Lower leg skin (tissue), 4 donors: Measurements from ENCODE around the gene C1QTNF12. TPM values are rescaled to one million over a fixed set of nuclear protein-coding genes. Genes with fewer than 3 reads are reported as not detected.

Source experiments
- DNase-seq, 2 donors: peaks; one replicate each; pipeline ENCODE4 v3.0.0-alpha.2; 2019; ENCODE audit warnings: low spot score in 2 of 2
- H3K4me3 ChIP-seq: fragments of 200-600 bp; sonication (generic); 2 replicates; pipeline ENCODE4 v1.5.1; 2017; ENCODE audit warnings: mild to moderate bottlenecking, low read depth; ENCODE audit not compliant: poor library complexity, severe bottlenecking
- CTCF ChIP-seq, 3 donors: fragments of 450-650 bp; IDR thresholded peaks; one replicate each; pipeline ENCODE4 v1.5.1; 2016; ENCODE audit warnings: antibody characterized with exemption in 3 of 3, mild to moderate bottlenecking in 3 of 3, moderate library complexity in 2 of 3
- POLR2A ChIP-seq, 2 donors: fragments of 450-650 bp; IDR thresholded peaks; one replicate each; pipeline ENCODE4 v1.6.1; 2016 to 2017; ENCODE audit warnings: antibody characterized with exemption in 2 of 2, mild to moderate bottlenecking in 1 of 2, moderate library complexity in 1 of 2
- WGBS, 2 donors: methylation state at CpG; one replicate each; pipeline ENCODE4 v1.1.5; 2018; 5-methylcytosine and 5-hydroxymethylcytosine counted together
- intact Hi-C: fragments of 100-400 bp; cut with DNase I; formaldehyde crosslinking; loops from one replicate; pipeline ENCODE4 v1.15.0; 2023; ENCODE audit warnings: low total_unique reads
- total RNA-seq, 4 donors: library from RNA; depleted of rRNA; stranded (reverse); fragments of >200 nt; gene quantifications; one replicate each; pipeline ENCODE4 v1.1.0, GENCODE V29; 2016

The C1QTNF12 gene
- total RNA-seq, 4 donors from 2014 or later = 0.46 to 9.8 (median 5.9) TPM; not detected in 1

- peak overlapping the region; percentile 95 for H3K4me3 ChIP-seq
- intact Hi-C loops = no loop called here
- TF ChIP-seq POLR2A (IDR thresholded peaks at IDR 0.05) (no peak), CTCF (IDR thresholded peaks at IDR 0.05) (no peak)
- no peak for DNase-seq
- 0% methylated on average over 6 to 24 of the region's 31 CpGs for WGBS, 2 donors
Observed at GRCh38 chr1:1273209-1273511, 26.6 kb upstream of the C1QTNF12 start.

GRCh38 chr1:1272341-1273208 is 26.1 kb upstream of the C1QTNF12 start:
- TF ChIP-seq POLR2A (IDR thresholded peaks at IDR 0.05) = no peak
- no peak for TF ChIP-seq CTCF (IDR thresholded peaks at IDR 0.05)
- intact Hi-C loops = no loop called here
- 25 to 41% methylated on average over 29 to 42 of the region's 43 CpGs for WGBS, 2 donors
- H3K4me3 ChIP-seq = peak overlapping the region; percentile 95
- no peak for DNase-seq

- DNase-seq = no peak
- intact Hi-C loops = no loop called here
- TF ChIP-seq CTCF (IDR thresholded peaks at IDR 0.05) (no peak), POLR2A (IDR thresholded peaks at IDR 0.05) (no peak)
- no peak overlapping the region for H3K4me3 ChIP-seq
- 52 to 60% methylated on average over 7 of the region's 7 CpGs for WGBS, 2 donors
Observed at GRCh38 chr1:1270813-1271212, 24.3 kb upstream of the C1QTNF12 start.

- 95 to 96% methylated on average over 12 to 13 of the region's 13 CpGs for WGBS, 2 donors
- TF ChIP-seq CTCF (IDR thresholded peaks at IDR 0.05) (no peak), POLR2A (IDR thresholded peaks at IDR 0.05) (no peak)
Observed at GRCh38 chr1:1268284-1268682, 21.8 kb upstream of the C1QTNF12 start.

GRCh38 chr1:1267488-1268283 is 21.2 kb upstream of the C1QTNF12 start:
- 95 to 96% methylated on average over 38 to 39 of the region's 39 CpGs for WGBS, 2 donors
- H3K4me3 ChIP-seq = no peak overlapping the region
- TF ChIP-seq POLR2A (IDR thresholded peaks at IDR 0.05) = no peak
- no peak for TF ChIP-seq CTCF (IDR thresholded peaks at IDR 0.05)
- intact Hi-C loops = no loop called here
- DNase-seq = no peak

More at GRCh38 chr1:1268284-1268682, 21.8 kb upstream of the C1QTNF12 start:
- no peak overlapping the region for H3K4me3 ChIP-seq
- DNase-seq = no peak
- intact Hi-C loops = no loop called here
